ENCODE measurements around the gene SORCS1. TPM values are rescaled to one million over a fixed set of nuclear protein-coding genes. Genes with fewer than 3 reads are reported as not detected.

SORCS1 gene
- total RNA-seq, 1 experiment from 2014 or later, result 1.7 TPM

DNA sequence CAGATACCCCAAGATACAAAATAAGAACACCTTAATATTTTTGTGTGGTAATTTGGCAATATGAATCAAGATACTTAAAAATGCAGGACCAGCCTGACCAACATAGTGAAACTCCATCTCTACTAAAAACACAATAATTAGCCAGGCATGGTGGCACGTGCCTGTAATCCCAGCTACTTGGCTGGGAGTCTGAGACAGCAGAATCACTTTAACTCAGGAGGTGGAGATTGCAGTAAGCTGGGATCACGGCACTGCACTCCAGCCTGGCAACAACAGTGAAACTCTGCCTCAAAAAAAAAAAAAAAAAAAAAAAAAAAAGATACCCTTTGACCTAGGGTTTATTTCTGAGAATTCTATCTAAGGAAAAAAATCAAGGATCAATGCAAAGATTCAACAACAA, 450.7 kb downstream of the SORCS1 start:
- Histone ChIP-seq H3K23me2 (ENCODE audit: insufficient read length, low read depth, low read length, poor library complexity, severe bottlenecking) (no peaks in the 10 kb centered on the region), H3K4ac (ENCODE audit: low read depth, low read length) (no peak overlapping the region), H3K56ac (ENCODE audit: insufficient read length, low read depth, low read length) (no peak overlapping the region), H4K91ac (ENCODE audit: insufficient read length, low read depth, low read length) (no peak overlapping the region), H2BK20ac (ENCODE audit: low read depth, low read length, poor library complexity, severe bottlenecking) (no peak overlapping the region), H2AK5ac (ENCODE audit: insufficient read length, low read length) (no peak overlapping the region), H4K8ac (replicated peaks; ENCODE audit: insufficient read length, low read depth, low read length) (no peak overlapping the region), H2BK5ac (ENCODE audit: insufficient read length, low read length) (no peak overlapping the region), H2BK12ac (ENCODE audit: insufficient read length, low read depth, low read length) (no peak overlapping the region), H2BK120ac (ENCODE audit: low read depth, low read length, poor library complexity, severe bottlenecking) (no peak overlapping the region), H2AFZ (ENCODE audit: low read length) (no peak overlapping the region), H3K27me3 (ENCODE audit: insufficient read depth, low read length) (no peaks in the 10 kb centered on the region), H3K4me1 (ENCODE audit: insufficient read depth, low read length) (no peaks in the 10 kb centered on the region), H2BK15ac (ENCODE audit: low read depth, low read length) (no peak overlapping the region), H3K4me2 (ENCODE audit: insufficient read depth, insufficient read length, low read length) (no peak overlapping the region), H3K79me2 (ENCODE audit: insufficient read depth, low read length) (no peaks in the 10 kb centered on the region), H3K27ac (ENCODE audit: insufficient read length, low read depth, low read length) (no peak overlapping the region), H4K20me1 (ENCODE audit: control insufficient read depth, insufficient read depth, insufficient read length) (no peaks in the 10 kb centered on the region), H3K9me3 (ENCODE audit: control insufficient read depth, low read depth, low read length) (no peaks in the 10 kb centered on the region), H3K79me1 (ENCODE audit: insufficient read depth, low read depth, low read length, poor library complexity, severe bottlenecking) (no peaks in the 10 kb centered on the region), H3K18ac (ENCODE audit: insufficient read length, low read depth, low read length) (no peak overlapping the region), H4K5ac (ENCODE audit: insufficient read length, low read depth, low read length) (no peak overlapping the region), H3K9ac (ENCODE audit: extremely low read depth, insufficient read length, low read length) (no peak overlapping the region), H3T11ph (ENCODE audit: low read length) (no peak overlapping the region), H3K23ac (ENCODE audit: insufficient read length, low read depth, low read length) (no peak overlapping the region), H3K14ac (ENCODE audit: insufficient read depth, low read length) (no peak overlapping the region)
- H3K9me3 Mint-ChIP-seq, result peaks cover 4 to 5% of the 10 kb centered on the region in 2 experiments; a peak in 3 of 5 replicates
- H3K27ac Mint-ChIP-seq, result no peak overlapping the region
- H3K36me3 Mint-ChIP-seq (ENCODE audit: insufficient read depth in 1 of 3, low read depth in 3 of 3), result peaks cover 1 to 9% (median 5%) of the 10 kb centered on the region in 3 experiments; a peak in 5 of 7 replicates
- no CpG with 5 or more reads among the region's 2 CpGs for WGBS (ENCODE audit: extremely low coverage, insufficient read length, low lambda C conversion rate)
- no peak overlapping the region for H3K4me3 Mint-ChIP-seq
- TF ChIP-seq, protein P1, sequence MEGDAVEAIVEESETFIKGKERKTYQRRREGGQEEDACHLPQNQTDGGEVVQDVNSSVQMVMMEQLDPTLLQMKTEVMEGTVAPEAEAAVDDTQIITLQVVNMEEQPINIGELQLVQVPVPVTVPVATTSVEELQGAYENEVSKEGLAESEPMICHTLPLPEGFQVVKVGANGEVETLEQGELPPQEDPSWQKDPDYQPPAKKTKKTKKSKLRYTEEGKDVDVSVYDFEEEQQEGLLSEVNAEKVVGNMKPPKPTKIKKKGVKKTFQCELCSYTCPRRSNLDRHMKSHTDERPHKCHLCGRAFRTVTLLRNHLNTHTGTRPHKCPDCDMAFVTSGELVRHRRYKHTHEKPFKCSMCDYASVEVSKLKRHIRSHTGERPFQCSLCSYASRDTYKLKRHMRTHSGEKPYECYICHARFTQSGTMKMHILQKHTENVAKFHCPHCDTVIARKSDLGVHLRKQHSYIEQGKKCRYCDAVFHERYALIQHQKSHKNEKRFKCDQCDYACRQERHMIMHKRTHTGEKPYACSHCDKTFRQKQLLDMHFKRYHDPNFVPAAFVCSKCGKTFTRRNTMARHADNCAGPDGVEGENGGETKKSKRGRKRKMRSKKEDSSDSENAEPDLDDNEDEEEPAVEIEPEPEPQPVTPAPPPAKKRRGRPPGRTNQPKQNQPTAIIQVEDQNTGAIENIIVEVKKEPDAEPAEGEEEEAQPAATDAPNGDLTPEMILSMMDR (conservative IDR thresholded peaks at IDR 0.05), result no peak
- peaks cover 9 to 13% of the 10 kb centered on the region in 2 experiments for H3K4me1 Mint-ChIP-seq
- no peak for DNase-seq
- H3K27me3 Mint-ChIP-seq (ENCODE audit: low read depth), result no peaks in the 10 kb centered on the region

All from H9 (cell line).